RWPE1 (cell line): ENCODE data around the gene ZFP64.

Experiments
- CTCF ChIA-PET: fragments of 350-600 bp; sonication (Branson Sonifier 250); formaldehyde crosslinking; extraction: SDS; loops from one replicate; lab custom pipeline; 2021; lab: Yijun Ruan, JAX
- POLR2A ChIA-PET: fragments of 400-600 bp; formaldehyde crosslinking; extraction: SDS; loops from one replicate; lab custom pipeline; 2020; ENCODE audit warnings: antibody characterized with exemption; ENCODE audit not compliant: low non-redundant PET; lab: Yijun Ruan, JAX
- DNase-seq: peaks from one replicate; pipeline ENCODE4 v3.0.0; 2012; ENCODE audit warnings: low spot score
- H3K27ac ChIP-seq: fragments of 450-650 bp; 2 replicates; pipeline ENCODE4 v1.5.1; 2017
- TF ChIP-seq, protein P1 (sequence below): fragments of 450-650 bp; conservative IDR thresholded peaks from 2 replicates; pipeline ENCODE4 v1.5.1; 2017; ENCODE audit warnings: low read depth, mild to moderate bottlenecking

ZFP64 gene

DNA sequence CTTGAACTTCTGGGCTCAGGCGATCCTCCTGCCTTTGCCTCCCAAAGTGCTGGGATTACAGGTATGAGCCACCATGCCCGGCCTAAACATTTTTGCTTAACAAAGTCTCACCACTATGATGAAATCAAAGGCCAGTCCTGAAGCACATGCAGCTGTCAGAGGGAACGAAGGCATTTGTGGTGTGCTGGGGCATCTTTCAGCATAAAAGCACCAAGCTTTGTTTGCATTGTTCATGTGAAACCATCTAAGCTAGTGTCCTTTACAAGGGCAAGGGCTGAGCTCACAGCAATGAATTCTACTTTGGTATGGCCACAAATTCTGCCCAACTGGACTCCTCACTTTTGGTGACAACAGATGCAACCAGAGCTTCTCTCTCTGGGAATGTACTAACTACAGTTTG, 66.8 kb downstream of the ZFP64 start:
- TF ChIP-seq, protein P1, sequence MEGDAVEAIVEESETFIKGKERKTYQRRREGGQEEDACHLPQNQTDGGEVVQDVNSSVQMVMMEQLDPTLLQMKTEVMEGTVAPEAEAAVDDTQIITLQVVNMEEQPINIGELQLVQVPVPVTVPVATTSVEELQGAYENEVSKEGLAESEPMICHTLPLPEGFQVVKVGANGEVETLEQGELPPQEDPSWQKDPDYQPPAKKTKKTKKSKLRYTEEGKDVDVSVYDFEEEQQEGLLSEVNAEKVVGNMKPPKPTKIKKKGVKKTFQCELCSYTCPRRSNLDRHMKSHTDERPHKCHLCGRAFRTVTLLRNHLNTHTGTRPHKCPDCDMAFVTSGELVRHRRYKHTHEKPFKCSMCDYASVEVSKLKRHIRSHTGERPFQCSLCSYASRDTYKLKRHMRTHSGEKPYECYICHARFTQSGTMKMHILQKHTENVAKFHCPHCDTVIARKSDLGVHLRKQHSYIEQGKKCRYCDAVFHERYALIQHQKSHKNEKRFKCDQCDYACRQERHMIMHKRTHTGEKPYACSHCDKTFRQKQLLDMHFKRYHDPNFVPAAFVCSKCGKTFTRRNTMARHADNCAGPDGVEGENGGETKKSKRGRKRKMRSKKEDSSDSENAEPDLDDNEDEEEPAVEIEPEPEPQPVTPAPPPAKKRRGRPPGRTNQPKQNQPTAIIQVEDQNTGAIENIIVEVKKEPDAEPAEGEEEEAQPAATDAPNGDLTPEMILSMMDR: no peak
- CTCF ChIA-PET: interaction anchor here (0.5 to 0.9 kb wide), 5 partner anchors 16 to 1214 kb away, joined by 3 to 4 read pairs (median 4); no protein-coding TSS in a partner anchor
- POLR2A ChIA-PET: interaction anchor here (0.5 kb wide), 1 partner anchor 1403 kb away, joined by 4 read pairs; no protein-coding TSS in a partner anchor
- DNase-seq: no peak
- no peak overlapping the region for H3K27ac ChIP-seq

DNA sequence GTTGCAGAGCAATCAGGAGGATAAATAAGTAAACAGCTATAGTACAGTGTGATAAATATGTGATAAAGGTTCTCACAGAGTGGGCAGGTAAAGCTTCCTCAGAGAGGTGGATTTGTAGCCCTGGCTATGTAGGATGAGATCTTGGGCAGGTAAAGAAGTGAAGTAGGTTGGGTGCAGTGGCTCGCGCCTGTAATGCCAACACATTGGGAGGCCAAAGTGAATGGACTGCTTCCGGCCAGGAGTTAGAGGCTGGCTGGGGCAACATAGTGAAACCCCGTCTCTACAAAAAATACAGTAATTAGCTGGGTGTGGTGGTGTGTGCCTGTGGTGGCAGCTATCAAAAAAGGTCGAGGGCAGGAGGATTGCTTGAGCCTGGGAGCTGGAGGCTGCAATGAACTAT, 72.9 kb downstream of the ZFP64 start:
- no peak overlapping the region for H3K27ac ChIP-seq
- DNase-seq: no peak
- POLR2A ChIA-PET: no interaction called here
- CTCF ChIA-PET: interaction anchor here (2.8 kb wide), 1 partner anchor 10 kb away, joined by 17 read pairs; no protein-coding TSS in a partner anchor
- TF ChIP-seq, protein P1: no peak

GRCh38 chr20:52118016-52118623, 73.5 kb downstream of the ZFP64 start:
- no peak for DNase-seq
- CTCF ChIA-PET: interaction anchor here (2.8 kb wide), 1 partner anchor 10 kb away, joined by 17 read pairs; no protein-coding TSS in a partner anchor
- no peak overlapping the region for H3K27ac ChIP-seq
- TF ChIP-seq, protein P1: no peak
- POLR2A ChIA-PET: no interaction called here

DNA sequence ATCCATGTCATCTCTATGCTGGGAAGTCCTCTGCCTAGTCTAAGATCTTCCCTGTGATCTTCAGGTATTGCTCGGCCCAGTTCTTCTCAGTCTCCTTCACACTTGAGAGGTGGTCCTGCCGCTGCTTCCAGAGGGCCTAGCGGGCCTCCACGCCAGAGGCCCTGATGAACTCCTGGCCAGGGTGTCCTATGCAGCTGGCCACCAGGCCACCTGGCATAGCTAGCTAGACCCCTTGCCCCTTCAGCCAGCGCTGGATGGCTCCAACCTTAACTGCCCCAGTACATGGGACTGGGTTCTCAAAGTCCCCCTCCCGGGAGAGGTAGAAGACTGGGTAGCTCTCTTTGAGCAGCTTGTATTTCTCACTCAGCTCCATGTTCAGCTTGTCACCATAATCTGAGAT, 81.1 kb downstream of the ZFP64 start:
- TF ChIP-seq, protein P1: no peak
- CTCF ChIA-PET: interaction anchor here (0.7 to 2.7 kb wide), 2 partner anchors 18 to 859 kb away, joined by 5 to 9 read pairs; no protein-coding TSS in a partner anchor
- DNase-seq: no peak
- H3K27ac ChIP-seq: no peak overlapping the region
- POLR2A ChIA-PET: no interaction called here

GRCh38 chr20:52105442-52106422, 85.8 kb downstream of the ZFP64 start:
- ChIA-PET CTCF (interaction anchor here (0.6 to 2.1 kb wide), 10 partner anchors 9 to 306 kb away, joined by 3 to 10 read pairs (median 4); no protein-coding TSS in a partner anchor), POLR2A (interaction anchor here (0.6 kb wide), 2 partner anchors 9 to 306 kb away, joined by 3 to 4 read pairs; no protein-coding TSS in a partner anchor)
- peak overlapping the region; percentile 23 for H3K27ac ChIP-seq
- peak; percentile 79 for DNase-seq
- TF ChIP-seq, protein P1: peak; percentile 77
